GM19397 (cell line): ENCODE data around the gene CLCN5.

Source experiments
- ATAC-seq: cut with Tn5 transposase; IDR thresholded peaks from one replicate; pipeline ENCODE4 v1.9.1; 2021; ENCODE audit warnings: mild to moderate bottlenecking, moderate library complexity; ENCODE audit not compliant: unreplicated experiment

Gene CLCN5

DNA sequence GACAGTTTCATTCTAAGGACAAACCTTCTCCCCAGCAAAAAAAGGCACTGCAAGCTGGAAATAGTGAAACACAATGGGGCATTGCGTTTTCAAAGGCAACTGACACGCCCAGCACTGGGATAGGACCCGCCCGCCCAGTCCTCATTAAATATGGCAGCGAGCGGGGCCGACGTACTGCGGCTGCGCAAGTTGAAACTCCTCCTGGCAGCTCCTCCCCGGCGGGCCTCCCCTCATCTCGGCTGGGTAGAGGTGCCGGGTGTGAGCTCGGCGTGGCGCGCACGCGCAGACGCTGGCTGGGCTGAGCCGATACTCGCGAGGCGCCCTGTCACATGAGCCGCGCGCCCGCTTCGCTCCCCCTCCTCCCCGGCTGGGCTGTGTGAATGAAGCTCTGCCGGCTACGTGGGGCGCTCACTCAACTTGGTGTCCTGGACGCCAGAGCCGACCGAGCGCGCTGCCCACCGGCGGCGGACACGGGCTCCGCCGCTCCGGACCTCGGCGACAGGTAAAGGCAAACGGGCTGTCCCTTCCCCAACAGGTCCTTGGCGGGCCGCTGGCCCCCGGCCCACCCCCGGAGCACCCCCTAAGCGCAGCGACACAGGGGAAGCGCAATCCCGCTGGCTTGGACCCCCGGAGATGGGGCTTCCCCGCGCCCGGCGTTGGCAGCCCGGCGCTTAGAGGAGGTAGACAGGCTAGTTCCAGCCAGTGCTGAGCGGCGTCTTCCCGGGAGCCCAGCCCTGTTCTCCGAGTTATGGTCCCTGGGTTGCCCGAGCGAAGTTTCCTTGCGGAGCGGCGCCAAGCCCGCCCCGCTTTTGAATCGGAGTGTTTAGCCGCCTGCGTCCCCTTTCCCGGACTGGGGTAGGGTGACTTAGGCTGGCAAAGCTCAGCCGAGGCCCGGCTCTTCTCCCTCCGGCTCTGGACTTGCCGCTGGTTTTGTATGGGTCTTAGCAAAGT, at the start of gene CLCN5:
Gene CLCN5 (plus strand): TSS at position 306 of the 951 bp plus-strand sequence. CDS start 2,703 bp downstream, outside the sequence.
- peak; percentile 99 for ATAC-seq

DNA sequence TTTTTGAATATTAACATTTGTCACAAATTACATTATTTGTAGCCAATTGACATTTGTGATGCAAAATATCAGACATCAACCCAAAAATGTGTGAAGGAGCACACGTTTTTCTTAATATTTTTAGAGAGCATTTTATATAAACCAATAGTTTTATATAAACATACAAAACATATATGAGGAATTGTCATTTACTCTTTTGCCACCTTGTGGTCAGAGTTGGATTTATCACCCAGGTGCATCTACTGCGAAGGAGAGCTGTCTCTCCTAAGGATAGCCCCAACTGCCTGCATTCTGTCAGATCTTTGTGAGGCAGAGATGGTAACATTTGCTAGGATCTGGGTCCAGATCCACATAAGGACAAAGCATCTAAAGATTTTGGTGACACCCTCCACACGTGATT, 45.6 kb upstream of the CLCN5 start:
- no peak for ATAC-seq

DNA sequence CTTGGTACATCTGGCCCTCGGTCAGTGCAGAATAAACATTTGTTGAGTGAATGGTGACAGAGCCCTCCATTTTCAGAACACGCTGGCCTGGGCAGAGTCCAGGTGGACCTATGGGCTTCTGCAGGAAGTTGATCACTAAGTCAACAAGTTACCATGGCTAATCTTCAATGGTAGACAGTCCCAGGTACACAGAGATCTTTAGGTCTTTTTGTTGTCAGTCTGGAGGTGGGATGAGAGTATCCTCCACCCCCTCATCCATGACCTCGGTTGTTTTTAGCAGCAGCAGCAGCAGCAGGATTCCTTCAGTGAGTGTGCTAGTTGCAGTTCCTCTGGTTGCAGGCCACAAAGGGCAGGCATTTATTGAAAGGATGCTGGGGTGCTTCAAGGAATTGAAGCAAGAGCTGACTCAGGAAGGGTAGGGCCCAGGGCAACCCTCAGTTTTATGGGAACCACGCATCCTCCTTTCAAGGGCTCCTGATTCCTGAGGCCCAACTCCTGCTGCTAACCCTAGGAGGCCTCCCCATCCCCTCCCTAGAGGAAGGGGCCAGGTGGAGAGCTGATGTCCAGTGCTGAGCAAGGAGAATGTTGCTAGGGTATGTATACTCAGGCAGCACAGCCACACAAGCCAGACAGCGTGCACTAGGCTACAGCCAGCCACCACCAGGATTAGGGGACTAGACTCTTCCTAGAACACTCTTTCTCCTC, 44.8 kb upstream of the CLCN5 start:
- no peak for ATAC-seq

DNA sequence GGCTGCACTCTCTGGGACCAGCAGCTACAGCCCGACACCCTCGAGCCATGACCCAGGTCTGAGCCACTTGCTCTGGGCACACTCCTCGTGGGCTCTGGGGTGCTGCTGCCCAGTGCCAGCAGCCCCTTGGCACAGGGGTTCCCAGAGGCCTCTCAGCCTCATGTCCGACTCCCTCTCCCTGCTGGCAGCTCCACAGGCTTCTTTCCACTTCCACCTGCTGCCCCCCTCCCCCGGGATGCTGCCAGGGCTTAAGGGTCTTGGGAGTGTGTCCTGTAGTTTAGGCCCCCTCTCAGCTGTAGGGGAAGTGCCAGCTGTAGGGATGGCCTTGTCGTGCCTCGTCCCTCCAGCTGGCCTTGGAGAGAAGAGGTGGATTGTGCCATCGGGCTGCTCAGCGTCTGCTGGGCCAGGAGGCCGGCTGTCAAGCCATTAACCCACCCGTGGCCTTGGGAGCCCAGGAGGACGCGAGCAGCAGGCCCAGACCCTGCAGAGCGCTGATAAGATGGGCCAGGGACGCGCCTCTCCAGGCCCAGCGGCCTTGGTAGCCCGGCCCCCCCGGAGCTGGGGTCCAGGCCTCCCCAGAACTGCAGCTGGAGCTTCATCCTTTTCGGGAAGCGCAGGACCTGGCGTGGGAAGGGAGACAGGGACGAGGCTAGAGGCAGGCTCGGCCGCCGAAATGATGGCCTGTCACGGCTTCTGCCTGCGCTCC, 44.1 kb upstream of the CLCN5 start:
- ATAC-seq, result no peak

DNA sequence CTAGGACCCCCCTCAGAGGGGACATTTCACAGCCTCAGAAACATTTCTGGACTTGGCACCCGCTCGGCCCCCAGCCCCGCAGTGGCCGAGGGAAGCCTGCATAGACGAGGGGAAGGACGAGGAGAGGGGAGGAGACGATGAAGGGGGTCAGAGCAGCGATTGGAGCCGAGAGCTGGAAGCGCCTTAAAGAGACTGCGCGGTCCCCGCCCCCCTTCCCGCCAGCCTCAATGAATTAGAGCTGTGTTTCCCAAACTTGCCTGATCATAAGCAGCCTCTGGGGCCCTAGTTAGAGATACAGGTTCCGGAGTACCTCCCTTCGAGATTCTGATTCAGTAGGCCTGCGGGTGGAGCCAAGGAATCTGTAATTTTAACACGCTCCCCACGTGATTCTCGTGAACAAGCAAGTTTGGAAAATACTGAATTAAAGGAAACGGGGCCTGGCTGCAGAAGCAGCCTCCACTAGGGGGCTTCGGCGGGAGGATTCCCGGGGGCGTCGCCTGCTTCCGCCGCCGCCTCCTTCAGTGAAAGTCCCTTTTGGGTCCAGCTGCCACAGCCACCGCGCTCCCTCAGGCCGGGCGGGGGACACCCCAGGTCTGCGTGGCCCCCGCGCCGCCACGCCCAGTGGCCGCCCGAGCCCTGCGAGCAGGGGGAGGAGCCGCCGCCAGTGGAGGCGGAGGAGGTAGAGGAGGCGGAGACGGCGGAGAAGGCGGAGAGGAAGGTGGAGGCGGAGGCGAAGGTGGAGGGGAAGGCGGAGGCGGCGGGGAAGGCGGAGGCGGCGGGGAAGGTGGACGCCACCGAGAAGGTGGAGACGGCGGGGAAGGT, 43.4 kb upstream of the CLCN5 start, which contains the start of gene USP27X:
Gene USP27X (plus strand): TSS at position 651 of the 822 bp plus-strand sequence. CDS start 824 bp downstream, outside the sequence.
- peak; percentile 98 for ATAC-seq

DNA sequence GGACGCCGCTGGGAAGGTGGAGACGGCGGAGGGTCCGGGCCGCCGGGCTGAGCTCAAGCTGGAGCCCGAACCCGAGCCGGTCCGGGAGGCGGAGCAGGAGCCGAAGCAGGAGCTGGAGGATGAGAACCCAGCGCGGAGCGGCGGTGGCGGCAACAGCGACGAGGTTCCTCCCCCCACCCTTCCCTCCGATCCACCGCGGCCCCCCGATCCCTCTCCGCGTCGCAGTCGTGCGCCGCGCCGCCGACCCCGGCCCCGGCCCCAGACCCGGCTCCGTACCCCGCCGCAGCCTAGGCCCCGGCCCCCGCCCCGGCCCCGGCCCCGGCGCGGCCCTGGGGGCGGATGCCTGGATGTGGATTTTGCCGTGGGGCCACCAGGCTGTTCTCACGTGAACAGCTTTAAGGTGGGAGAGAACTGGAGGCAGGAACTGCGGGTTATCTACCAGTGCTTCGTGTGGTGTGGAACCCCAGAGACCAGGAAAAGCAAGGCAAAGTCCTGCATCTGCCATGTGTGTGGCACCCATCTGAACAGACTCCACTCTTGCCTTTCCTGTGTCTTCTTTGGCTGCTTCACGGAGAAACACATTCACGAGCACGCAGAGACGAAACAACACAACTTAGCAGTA, 42.6 kb upstream of the CLCN5 start:
- no peak for ATAC-seq

DNA sequence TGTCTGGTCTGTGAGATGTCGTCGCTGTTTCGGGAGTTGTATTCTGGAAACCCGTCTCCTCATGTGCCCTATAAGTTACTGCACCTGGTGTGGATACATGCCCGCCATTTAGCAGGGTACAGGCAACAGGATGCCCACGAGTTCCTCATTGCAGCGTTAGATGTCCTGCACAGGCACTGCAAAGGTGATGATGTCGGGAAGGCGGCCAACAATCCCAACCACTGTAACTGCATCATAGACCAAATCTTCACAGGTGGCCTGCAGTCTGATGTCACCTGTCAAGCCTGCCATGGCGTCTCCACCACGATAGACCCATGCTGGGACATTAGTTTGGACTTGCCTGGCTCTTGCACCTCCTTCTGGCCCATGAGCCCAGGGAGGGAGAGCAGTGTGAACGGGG, 41.7 kb upstream of the CLCN5 start:
- no peak for ATAC-seq

DNA sequence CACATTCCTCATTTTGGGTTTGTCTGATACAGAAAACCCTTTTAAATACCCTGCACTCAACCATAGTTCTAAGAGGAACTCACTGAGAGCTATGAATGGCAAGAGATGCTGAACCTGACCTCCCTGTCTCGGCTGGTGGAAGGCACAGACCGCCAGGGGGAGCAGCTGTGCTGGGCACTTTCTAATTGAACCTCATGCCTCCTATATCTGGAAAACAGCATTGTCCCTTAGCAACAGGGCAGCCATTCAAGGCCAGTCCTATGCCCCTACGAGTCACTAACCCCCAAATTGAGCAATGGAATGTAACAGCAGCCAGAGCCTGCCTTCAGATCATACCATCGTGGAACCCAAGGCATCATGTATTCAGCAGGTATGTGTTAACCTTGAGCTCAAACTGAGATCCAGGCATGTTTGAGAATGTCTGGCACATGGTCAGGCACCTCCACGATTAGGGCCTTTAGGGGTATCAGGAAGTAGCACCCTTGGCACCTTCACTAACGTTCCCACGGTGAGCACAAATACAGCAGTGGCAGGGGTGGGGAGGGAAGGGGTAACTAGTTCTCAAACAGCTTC, 38.0 kb upstream of the CLCN5 start:
- no peak for ATAC-seq

DNA sequence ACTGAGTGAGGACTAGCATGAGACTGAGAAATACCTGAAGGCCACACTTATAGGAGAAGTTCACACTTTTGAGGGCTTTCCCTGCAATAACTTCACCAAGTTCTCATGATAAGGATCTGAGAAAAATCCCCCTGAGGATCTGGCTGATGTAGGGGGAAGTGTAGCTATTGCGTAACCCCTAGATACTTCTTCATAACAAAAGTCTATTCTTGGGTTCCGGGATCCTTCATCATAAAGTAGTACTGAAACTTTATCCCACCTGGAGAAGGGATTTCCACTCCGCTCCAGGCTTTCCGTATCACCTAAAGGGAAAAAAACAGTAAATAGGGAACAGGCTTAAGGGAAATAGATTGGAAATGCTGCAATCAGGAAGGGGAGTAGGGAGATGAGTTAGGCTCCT, 29.9 kb upstream of the CLCN5 start:
- ATAC-seq, result no peak

DNA sequence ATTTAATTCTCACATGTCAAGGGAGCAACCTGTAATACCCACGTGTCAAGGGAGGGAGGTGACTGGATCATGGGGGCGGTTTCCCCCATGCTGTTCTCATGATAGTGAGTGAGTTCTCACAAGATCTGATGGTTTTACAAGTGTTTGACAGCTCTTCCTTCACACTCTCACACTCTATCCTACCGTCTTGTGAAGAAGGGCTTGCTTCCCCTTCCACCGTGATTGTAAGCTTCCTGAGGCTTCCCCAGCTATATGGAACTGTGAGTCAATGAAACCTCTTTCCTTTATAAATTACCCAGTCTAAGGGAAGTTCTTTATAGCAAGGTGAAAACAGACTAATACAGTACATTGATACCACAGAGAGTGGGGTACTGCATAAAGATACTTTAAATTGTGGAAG, 25.4 kb upstream of the CLCN5 start:
- no peak for ATAC-seq

DNA sequence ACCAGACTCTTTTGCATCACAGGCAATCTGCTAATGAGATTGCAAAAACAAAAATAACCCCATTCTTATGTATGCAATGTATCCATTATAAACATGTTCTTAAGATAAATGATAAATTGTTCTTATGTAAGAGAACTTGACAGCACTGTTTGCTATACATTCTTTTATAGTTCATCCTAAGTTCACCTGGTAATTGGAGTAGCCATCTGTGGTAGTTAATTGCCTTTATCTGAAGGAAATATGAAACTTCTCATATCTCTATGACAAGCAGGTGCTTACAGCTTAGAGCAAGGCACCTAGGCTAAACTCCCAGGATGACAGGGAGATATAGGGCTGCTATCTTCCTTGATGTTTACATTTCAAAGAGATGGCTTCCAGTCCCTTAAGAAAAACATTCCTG, 21.3 kb upstream of the CLCN5 start:
- no peak for ATAC-seq

DNA sequence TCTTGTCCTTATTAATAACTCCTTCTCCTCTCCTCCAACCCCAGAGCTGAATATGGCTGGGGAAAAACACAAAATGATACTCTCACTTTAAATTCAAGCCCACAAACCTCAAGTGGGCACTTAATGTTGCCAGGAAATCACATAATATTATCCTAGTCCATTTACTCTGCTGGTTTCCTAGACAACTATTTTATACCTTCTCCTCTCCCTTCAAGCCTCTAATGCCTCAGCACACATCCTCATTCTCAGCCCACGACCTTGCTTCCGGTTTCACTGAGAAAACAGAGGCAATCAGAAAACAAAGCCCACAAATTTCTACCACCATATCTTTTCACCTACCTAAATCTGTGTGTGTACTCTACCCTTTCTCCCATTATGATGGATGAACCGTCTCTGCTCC, 12.1 kb upstream of the CLCN5 start:
- no peak for ATAC-seq

DNA sequence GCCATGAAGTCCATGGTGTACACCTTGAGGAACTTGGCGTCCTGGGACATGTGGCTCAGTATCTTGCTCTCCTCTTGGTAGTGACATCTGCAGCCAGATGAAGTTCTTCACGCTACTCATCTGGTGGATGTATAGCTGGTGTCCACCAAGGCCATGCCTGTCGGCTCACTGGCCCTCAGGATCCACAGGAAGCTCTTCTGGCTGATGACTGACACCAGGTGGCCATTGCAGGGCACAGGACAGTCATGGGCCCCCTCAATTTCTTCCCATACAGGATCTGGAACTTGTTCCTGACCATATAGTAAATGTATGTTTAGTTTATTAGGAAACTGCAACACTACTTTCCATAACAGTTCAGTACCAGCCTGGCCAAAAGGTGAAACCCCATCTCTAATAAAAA, 10.3 kb upstream of the CLCN5 start:
- no peak for ATAC-seq

DNA sequence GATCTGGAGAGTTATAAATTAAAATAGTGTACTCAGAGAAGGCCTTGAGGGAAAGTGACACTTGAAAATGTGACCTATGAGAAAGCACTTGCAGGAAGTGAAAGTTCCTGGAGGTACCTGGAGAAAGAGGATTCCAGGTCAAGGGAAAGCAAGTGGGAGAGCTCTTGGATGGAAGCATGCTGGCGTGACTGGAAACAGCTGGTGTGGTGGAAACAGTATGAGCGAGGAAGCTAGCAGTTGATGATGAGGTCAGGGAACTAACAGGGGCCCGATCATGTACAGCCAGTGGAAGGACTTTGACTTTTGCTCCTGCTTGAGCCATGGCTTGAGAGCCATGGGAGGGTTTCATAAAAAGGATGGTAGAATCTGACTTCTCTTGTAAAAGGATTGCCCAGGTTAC, 9.5 kb upstream of the CLCN5 start:
- ATAC-seq, result no peak

DNA sequence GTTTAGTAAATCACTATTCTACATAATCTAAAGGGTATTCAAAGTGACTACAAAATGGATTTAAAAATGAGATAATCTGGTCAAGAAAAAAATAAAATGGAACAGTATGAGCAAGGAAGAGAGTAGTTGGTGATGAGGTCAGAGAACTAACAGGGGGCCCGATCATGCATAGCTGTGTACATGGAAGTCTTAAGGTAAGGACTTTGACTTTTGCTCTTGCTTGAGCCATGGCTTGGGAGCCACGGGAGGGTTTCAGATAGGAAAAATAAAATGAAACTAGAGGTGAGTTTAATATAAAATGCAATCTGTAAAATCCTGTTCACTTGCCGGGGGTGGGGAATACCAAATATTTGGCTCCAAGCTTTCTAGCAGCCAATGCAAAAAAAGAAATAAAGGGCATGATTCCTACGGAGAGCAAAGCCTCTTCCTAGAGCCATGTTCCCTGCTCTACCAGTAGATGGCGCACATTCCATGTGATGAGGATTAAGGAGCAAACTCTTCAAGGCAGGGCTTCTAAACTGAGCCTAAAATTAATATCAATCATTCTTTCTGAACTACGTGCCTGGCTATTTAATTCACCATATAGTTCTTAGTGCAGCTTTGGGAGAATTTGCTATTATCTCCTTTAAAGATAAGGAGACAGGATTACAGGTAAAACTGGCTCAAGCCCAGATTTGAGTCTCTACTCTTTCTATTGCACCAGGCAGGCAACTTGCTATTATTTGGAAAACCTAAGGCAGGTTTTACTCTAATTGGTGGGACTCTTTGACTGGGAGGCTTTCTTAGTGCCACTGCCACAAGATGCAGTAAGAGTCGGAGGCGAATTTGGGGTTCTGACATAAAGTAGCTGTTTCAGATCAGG, 6.8 kb upstream of the CLCN5 start:
- no peak for ATAC-seq

DNA sequence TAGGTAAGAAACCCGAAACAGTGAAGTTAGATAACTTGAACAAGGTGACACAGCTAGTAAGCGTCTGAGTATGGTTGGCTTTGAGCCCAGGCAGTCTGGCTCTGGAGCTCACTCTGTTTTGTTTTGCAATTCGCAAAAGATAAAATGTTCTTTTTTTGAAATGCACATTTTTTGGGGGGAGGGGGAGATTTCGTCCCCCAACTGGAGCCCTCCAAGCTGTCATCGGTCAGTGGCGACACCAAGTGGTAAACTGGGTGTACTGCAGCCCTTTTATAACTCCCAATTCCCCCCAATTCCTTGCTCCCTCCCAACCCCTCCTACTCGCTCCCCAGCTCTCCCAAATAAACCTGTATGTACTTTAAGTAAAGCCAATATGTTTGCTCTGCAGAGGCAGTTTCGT, 2.8 kb upstream of the CLCN5 start:
- no peak for ATAC-seq

DNA sequence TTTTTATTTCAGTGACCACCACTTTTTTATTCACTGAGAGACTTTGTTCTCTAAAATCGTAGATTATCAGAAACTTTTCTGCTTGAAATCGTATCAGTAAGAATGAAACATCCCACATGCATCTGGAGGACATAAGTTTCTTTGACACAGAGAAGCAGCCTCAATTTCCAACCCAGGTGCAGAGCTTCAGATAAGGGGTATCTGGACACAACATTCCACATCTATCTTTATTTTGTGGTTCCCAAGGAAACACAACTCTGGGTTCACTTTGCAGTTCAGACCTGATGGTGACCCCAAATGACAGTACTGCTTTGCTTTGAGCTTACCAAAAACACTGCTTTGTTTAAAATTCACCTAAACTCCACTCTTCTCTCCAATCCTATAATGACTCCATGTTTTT, 1.3 kb upstream of the CLCN5 start:
- ATAC-seq, result no peak

DNA sequence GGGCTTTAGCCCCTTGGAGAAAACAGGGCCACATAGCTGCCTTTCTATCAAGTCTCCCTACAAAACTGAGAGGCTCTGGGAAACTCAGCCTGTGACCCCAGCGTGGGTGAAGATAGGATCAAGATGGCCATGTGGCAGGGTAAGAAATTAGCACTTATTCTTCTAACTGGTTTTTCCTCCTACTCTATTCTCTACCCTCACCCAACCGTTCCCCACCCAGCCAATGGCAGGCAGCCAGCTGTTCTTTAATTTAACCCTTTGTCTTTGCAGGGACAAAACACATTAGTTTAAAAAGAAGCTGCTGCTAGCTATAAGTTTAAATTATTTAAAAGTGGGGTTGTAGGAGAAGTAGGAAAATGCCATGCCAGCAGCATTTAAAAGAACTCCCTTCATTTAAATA, 2.8 kb downstream of the CLCN5 start:
- ATAC-seq, result no peak

DNA sequence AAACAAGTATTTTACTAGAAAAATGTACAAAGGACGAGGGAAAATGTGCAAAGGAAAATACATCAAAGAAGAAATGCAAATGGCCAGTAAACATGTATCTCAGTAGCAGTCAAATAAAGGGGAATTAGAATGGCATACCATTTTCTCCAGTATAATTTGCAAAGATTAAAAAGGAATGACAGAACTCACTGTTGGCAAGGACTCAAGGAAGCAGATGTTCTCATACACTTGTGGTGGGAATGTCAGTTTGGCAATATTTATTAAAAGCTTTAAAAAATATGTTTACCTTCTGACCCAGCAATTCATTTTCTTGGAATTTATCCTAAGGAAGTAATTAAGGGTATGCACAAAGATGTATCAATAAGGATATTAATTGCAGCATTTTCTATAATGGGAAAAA, 7.6 kb downstream of the CLCN5 start:
- ATAC-seq, result no peak
